ENCODE measurements around the gene TTC7B.

GRCh38 chr14:90781876-90782275 is 34.4 kb downstream of the TTC7B start:
- TF ChIP-seq ZNF274 (IDR thresholded peaks at IDR 0.05; ENCODE audit: low read depth, low read length) (no peak), SUZ12 (IDR thresholded peaks at IDR 0.05; ENCODE audit: extremely low read depth, insufficient read depth, insufficient read length) (no peak), YY1 (IDR thresholded peaks at IDR 0.05; ENCODE audit: insufficient read depth, insufficient read length) (no peak)

All from NT2/D1 (cell line).